HK-2 (cell line): ENCODE measurements around the gene KRTAP10-7.
A peak's percentile ranks its signal among the peaks of the same experiment; 100 is the strongest.
"Not testable (repeated sequence)": the region's sequence is repeated elsewhere in the genome, so short reads cannot be mapped to it uniquely, and the experiment has no call there.

ENCODE experiments used
- DNase-seq: peaks from one replicate; pipeline ENCODE4 v3.0.0-alpha.2; 2018; ENCODE audit not compliant: unreplicated experiment

KRTAP10-7 gene

DNA sequence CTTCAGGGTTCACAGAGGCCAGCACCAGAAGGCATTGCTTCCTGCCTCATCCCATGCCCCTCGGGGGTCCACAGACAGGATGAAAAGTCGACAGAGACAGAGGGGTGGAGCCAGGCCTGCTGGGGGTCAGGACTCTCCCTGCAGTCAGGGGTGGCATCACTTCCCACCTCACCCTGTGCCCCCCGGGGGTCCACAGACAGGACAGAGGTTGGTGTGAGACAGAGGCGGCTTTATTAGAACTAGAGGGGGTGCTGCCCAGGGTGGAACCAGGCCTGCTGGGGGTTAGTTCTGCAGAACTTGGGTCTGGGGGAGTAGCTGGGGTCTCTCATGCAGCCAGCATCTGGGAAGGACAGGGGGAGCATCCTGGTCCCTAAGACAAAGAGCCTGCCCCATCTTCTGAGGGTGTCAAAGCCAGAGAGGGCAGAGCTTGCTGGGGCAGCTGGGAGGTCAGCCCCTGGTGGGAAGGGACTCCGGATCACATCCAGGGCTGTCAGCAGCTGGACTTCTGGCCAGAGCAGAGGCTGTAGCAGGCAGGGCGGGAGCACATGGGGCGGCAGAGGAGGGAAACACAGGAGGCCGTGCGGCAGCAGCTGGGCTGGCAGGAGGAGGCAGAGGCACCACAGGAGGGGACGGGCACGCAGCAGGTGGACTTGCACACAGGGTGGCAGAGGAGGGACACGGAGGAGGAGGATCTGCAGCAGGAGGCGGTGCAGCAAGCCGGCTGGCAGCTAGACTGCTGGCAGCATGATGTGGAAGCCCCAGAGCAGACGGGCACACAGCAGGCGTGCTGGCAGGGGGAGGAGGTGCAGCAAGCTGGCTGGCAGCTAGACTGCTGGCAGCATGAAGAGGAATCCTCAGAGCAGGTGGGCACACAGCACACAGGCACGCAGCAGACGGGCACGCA lies 9.2 kb upstream of the KRTAP10-7 start:
- not testable (repeated sequence) for DNase-seq

DNA sequence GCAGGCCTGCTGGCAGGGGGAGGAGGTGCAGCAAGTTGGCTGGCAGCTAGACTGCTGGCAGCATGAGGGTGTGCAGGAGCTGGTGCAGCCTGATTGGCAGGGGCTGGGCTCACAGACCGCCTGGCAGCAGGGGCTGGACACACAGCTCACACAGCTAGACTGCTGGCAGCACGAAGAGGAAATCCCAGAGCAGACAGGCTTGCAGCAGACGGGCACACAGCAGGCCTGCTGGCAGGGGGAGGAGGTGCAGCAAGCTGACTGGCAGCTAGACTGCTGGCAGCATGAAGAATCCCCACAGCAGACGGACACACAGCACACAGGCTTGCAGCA lies 8.6 kb upstream of the KRTAP10-7 start:
- DNase-seq = not testable (repeated sequence)

DNA sequence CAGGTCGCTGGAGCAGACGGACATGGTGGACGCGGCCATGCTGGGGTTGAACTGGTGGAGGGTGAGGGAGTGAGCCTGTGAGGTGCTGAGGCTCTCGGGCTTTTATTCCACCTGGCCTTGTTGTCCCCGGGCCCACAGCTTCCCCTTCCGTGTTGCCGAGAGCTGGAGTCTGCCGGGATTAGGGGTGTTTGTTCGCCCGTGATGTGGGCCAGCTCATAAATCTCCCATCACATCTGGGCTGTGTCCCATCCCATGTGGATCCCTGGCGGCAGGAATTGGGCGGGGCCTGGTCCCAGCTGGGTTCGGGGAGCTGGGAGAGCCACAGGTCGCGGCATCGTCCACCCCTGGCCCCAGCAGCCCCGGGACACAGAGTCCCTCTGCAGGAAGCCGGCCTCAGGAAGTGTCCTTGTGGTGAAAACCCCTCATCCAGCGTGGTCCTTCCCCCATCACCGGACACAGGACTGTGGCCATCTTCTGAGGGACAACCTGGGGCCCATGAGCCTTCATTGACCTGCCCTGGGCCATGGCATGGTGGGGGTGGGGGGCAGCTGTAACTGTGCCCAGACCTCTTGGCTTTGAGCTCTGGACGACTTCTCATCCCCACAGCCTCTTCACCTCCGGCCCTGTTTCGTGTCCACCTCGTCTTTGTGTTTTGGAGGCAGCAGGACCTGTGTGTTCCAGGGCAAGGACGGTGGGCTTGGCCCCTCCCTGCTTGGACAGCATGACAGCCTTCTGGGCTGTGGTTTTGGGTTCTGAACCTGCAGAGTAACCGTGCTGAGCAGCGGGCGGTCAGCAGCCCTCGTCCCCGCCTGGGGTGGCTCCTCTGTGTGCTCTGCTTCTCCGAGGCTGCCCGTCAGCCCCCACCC lies 7.7 kb upstream of the KRTAP10-7 start, which contains the start of gene KRTAP10-6:
Gene KRTAP10-6 (minus strand): TSS at position 60 of the 866 bp plus-strand sequence. CDS start 21 bp downstream, at position 39.
- DNase-seq = no peak

DNA sequence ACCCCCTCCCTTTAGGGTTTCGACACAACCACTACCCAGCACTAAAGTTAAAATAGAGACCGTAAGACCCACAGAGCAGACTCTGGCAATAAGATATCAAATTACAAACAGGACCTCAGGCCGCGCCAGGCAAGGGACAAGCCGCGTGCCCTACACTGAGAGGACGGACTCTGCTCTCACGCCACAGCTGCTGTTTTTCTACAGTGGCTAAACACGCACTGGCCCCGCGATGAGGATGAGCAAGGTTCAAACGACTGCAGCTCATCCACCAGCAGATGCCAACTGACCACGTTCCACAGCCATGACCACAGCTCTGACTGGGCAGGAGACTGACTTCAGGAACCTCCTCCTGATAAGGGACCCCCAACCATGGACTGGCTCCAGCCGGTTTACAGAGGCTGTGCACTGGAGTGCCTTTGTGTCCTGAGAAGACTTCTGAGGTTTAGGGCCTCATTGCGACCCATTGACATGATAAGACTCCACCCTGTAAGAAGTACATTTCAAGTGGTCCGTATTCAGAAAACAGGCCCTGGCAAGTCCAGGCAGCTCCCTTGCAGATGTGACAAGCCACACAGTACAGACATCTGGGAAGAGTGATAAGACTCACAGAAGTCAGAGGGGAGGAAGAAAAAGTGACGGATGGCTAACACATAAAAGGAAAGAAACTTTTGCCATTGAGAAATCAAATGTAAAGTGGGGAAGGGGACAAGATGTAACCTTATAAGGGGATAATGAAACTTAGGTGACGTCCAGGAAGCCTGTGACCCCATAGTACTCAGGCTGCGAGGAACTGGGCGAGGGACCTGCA lies 6.6 kb upstream of the KRTAP10-7 start:
- DNase-seq = no peak

DNA sequence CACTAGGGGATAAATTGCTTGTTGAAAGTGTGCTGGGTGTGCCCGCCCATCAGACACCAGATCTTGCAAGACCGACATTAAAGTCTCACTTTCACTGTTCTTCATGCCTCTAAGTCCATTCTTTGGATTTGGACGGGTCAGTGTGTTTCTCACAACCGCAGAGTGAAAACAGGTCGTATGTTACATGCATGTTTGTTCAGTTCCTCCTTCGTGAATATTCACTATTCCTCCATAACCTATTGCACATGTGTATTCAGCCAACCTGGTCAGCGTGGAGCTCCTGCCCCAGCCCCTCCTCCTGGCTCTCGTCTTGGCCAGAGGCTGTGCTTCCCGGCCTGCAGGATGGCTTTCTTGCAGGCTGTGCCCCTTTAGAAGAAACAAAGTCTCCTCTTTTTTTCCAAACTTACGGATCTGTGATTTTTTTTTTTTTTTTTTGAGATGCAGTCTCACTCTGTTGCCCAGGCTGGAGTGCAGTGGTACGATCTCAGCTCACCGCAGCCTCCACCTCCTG lies 5.9 kb upstream of the KRTAP10-7 start:
- no peak for DNase-seq

DNA sequence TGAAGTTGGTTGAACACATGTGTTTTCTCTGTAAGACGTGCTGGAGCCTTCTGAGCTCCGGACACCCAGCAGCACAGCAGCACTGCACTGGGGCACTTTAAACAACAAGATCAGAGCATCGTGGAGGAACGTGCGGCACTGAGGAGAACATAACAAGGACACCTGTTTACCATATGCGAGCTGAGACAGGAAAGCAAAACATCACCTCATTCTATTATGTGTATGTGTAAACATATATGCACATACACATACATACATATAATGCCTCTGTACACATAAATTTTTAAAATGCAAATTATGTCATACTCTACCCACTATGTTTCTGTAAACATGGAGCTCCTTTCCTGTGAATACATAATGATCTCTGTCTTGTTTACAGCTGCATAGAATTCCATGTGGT lies 4.9 kb upstream of the KRTAP10-7 start:
- DNase-seq = no peak

DNA sequence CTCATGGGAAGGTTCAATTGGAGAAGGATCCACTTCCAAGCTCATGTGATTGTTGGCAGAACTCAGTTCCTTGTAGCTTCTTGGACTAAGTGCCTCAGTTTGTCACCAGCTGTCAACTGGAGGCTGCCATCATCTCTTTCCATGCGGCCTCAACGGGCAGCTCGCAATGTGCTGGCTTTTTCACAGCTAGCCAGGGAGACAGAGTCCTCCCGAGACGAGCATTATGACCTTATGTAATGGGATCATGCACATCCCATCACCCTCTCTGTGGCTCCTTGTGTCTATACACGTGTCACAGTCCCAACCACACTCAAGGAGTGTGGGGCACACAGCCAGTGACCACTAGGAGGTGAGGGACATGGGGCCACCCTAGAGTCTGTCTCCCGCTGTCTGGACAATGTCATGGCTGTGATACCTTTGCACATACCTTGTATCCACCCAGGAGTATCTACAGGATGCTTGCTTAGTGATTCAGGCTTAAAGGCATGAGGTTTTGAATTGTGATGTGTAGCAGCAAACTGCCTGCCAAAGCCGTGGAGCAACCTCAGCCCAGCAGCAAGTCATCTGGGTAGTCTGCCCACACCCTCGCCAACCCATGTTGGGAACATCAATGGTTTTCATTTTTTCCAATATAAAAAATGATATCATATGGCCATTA lies 4.2 kb upstream of the KRTAP10-7 start:
- peak; percentile 30 for DNase-seq

DNA sequence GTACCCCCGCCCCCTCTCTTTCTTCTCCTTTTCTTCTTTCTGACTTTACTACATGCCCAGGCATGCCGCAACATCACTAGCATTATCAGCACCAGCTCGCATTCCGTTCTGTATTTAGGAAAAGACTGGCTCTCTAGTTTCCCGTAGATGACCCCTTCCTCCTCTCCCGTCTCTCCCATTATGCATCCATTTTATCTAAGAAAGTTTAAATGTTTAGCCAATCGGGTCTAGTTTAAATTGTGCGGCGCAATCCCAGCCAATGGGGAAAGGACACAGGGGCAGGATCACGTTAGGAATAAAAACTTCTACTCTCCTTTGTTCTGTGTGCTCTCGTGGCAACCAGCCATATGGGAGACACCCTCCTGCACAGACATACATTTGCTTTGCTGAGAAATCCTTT lies 2.3 kb upstream of the KRTAP10-7 start:
- no peak for DNase-seq

DNA sequence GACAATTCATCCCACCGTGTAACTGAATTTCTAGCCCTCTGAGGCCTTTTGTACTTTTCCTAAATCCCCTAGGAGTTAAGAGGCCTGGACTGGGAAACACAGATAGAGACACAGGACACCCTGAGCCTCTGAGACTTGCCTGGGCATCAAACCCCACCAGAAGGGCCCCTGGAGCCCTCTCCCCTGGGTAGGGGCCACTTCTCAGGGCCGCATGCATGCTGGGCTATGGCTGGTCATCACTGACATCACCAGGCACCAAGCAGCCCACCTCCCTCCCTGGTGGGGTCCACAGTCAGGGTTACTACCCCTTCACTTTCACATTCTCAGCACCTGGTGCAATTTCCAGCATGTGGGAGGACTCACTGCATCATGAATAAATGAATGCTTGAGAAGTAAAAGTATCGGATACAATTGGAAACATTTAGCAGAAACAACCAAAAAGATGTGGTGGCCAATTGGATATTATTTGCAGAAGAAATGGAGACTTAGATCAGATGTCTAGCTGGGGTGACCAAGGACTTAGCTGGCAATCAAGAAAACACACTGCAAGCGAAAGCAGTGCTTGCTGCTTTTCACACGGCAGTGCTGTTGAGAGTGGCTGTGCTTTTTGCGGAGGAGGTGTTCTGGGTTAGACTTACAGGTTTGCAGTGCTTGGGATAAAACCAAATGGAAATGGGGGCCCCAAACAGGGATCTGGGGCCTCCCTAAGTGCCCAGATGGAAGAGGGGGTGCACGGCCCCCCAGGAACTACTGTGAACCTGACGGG lies 950 bp upstream of the KRTAP10-7 start:
- DNase-seq = no peak

DNA sequence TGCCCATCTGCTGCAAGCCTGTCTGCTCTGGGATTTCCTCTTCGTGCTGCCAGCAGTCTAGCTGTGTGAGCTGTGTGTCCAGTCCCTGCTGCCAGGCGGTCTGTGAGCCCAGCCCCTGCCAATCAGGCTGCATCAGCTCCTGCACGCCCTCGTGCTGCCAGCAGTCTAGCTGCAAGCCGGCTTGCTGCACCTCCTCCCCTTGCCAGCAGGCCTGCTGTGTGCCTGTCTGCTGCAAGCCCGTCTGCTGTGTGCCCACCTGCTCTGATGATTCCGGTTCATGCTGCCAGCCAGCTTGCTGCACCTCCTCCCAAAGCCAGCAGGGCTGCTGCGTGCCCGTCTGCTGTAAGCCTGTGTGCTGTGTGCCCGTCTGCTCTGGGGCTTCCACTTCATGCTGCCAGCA lies 694 bp downstream of the KRTAP10-7 start:
- not testable (repeated sequence) for DNase-seq

DNA sequence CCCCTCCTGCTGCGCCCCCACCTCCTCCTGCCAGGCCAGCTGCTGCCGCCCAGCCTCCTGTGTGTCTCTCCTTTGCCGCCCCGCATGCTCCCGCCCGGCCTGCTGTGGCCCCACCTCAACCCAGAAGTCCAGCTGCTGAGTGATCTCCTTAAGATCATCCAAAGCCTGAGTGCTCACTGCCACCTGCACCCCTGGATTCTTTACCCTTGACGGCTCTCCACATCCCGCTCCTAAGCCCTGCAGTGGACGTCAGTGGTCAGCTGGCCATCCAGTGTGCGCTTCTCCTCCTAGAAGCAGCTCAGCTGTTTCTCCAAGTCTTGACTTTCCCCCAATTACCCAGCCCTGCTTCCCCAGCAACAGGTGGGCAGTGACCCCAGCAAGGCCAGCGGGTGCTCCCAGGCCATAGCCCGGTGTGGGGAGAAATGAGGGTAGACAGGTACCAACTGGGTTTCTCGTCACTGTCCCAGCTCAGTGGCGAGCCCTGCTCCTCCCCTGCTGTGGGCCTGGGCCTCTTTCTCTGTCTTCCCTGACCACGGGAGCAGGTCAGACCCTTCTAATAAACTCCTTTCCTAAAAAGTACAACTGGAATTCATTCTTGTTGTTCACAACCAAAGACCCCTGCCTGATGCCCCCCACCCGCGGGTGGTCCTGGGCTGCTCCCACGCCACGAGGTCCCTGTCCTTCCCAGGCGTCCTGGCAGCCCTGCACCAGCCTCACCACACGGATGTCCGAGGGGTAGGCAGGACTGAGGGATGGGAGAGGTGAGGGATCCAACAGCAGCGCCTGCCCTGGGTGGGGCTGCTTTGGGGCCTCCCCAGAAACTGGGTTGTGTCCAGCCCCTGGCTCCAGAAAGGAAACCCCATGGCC lies 1.4 kb downstream of the KRTAP10-7 start:
- DNase-seq = no peak

DNA sequence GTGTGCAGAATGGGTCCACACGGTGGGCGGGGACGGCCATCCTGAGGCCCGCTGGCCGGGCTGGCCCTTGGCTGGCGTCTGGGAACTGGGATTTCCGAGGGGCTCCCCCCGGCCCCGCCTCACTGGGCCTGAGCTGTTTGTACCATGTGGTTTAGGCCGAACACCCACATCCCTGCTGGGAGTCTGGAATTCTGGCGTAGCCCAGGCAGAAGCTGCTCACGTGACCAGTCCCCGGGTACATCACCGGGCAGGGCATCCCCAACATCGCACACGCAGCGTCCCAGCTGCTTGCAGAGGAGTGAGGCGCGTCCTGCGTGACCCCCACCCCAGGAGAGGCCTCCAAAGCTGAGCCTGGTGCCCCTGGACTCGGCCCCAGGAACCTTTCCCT lies 2.1 kb downstream of the KRTAP10-7 start:
- DNase-seq = no peak

DNA sequence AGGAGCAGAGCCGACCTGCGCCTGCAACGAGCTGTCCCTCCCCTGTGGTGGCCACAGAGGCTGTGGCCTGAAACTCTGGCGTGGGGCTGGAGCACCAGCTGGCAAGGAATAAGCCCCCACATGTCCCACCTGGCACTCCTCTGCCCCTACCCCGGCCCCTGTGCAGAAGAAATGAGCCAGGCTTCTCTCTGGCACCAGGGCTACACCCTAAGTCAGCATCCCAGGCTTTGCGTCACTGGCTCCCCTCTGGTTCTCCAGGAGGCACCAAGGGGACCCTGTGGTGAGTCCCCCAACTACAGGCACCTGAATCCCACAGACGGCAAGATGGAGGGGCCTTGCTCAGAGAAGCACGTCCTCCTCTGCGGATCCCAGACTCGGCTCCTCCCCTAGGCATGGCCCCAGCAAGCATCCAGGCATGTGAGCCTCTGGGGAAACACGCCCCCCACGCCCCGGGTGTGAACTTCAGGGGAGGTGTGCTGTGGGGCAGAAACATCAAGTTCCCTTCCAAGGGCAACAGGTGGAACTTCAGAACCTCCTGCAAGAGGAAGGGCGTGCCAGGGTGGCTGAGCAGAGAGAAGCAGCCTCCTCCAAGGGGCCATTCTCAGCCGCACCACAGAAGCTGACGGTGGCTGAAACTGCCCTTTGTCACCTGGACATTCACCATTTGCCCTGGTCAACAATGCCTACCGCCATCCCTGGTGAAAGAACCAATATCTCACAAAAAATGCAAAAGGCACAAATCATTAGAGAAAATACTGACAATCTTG lies 2.9 kb downstream of the KRTAP10-7 start:
- no peak for DNase-seq

DNA sequence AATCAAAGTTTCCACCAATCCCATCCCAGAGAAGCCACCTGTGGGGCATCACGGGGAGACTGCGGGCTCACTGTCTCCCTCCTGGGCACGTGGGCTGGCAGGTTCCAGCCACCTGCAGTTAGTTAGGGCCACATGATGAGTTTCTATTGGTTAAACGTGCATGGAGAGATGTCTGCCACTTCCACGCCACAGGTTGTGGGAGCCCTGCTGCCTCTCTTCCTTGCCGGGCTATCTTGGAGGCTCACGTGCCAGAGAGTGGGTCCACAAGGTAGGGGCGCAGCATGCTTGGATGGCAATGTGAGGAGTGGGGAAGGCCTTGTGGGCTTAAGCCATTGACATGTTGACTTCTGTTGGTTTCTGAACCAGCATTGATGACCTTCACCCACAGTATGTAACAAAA lies 3.5 kb downstream of the KRTAP10-7 start:
- DNase-seq = no peak

DNA sequence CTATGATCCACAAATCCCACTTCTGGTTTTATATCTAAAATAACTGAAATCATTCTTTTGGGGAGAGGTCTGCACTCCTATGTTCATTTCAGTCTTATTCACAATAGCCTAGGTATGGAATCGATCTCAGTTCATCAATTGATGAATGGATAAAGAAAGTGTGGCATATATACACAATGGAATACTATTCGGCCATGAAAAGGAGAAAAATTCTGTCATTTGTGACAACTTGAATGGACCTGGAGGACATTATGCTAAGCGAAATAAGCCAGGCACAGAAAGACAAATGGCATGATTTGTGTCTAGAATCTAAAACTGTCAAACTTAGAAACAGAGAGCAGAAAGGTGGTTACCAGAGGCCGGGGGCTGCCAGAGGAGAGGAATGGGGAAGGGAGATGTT lies 6.1 kb downstream of the KRTAP10-7 start:
- DNase-seq = no peak

DNA sequence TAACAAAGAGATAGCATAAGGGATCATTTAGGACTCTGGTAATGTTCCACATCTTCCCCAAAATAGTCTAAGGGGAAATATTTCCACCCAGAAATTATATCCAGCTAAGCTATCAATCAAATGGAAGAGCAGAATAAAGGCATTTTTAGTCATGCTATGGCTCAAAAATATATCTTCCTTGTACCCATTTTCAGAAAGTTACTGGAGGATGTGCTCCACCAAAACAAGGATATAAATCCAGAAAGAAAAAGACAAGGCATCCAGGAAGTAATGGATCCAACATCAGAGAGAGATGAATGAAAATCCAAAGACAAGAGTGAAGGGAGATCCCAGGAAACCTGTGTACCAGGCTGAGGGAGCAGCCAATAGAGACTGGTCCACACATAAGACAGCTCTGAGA lies 8.8 kb downstream of the KRTAP10-7 start:
- DNase-seq = no peak

DNA sequence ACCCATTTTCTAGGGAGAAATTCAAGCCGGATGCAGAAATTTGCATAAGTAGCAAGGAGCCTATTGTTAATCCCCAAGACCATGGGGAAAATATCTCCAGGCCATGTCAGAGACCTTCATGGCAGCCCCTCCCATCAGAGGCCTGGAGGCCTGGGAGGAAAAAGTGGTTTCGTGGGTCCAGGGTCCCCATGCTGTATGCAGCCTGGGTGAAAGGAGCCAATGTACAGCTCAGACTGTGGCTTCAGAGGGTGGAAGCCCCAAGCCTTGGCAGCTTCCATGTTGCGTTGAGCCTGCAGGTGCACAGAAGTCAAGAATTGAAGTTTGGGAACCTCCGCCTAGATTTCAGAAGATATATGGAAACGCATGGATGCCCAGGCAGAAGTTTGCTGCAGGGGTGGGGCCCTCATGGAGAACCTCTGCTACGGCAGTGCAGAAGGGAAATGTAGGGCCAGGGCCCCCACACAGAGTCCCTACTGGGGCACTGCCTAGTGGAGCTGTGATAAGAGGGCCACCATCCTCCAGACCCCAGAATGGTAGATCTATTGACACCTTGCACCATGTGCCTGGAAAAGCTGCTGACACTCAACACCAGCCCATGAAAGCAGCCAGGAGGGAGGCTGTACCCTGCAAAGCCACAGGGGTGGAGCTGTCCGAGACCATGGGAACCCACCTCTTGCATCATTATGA lies 9.9 kb downstream of the KRTAP10-7 start:
- not testable (repeated sequence) for DNase-seq

DNA sequence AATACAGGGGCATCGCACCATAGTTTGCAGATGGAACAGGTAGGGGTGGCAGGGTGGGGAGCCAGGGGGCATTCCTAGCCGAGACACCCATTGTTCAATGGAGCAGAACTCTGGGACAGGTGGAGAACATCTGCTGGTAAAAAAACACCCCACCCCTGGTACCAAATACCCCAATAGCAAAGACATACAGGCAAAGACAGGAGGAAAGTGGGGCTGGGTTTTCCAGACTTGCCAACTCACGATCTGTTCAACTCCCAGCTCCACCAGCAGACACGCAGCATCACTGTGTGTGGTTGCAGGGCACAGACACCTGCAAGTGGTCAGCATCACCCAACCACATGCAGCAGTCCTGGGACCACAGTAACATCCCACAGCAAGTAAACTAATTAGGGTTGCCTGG lies 11.2 kb downstream of the KRTAP10-7 start:
- no peak for DNase-seq
